HL-60 (cell line): Measurements from ENCODE around the gene FAM83D.

Source experiments
- DNase-seq, 2 experiments: peaks; one replicate each; pipeline ENCODE4 v3.0.0-alpha.2; 2010 to 2020; ENCODE audit warnings: low read depth in 1 of 2, low spot score in 1 of 2
- H3K27ac ChIP-seq: fragments of 250-450 bp; sonication (Bioruptor Pico); replicated peaks from 2 replicates; pipeline ENCODE4 v1.5.1; 2020; ENCODE audit warnings: mild to moderate bottlenecking, moderate library complexity
- H3K27me3 ChIP-seq: fragments of 250-450 bp; sonication (Bioruptor Pico); 2 replicates; pipeline ENCODE4 v1.5.1; 2021; ENCODE audit warnings: mild to moderate bottlenecking, moderate library complexity; ENCODE audit not compliant: insufficient read depth, poor library complexity, severe bottlenecking
- H3K4me3 ChIP-seq: replicated peaks from 2 replicates; pipeline ENCODE4 v1.5.1; 2011; ENCODE audit warnings: mild to moderate bottlenecking, control low read depth, low read length; ENCODE audit not compliant: insufficient read depth
- GABPA ChIP-seq: IDR thresholded peaks from 2 replicates; pipeline ENCODE4 v1.6.1; 2012; ENCODE audit warnings: low read depth
- POLR2AphosphoS5 ChIP-seq: IDR thresholded peaks from 2 replicates; pipeline ENCODE4 v1.6.1; 2012; ENCODE audit warnings: low read depth
- REST ChIP-seq: IDR thresholded peaks from 2 replicates; pipeline ENCODE4 v1.6.1; 2012; ENCODE audit warnings: low read depth; ENCODE audit not compliant: insufficient replicate concordance
- SPI1 ChIP-seq: IDR thresholded peaks from 2 replicates; pipeline ENCODE4 v1.6.1; 2012; ENCODE audit warnings: low read depth, mild to moderate bottlenecking, borderline replicate concordance
- TF ChIP-seq, protein P1 (sequence below): IDR thresholded peaks from one replicate; pipeline ENCODE4 v1.5.1; 2011; ENCODE audit warnings: low read length, control low read depth, inconsistent platforms; ENCODE audit not compliant: insufficient read depth

FAM83D gene

GRCh38 chr20:38892091-38892981 is 33.9 kb upstream of the FAM83D start:
- Histone ChIP-seq H3K27me3 (peaks cover 8% of the 10 kb centered on the region), H3K27ac (no peak overlapping the region), H3K4me3 (no peak overlapping the region)
- DNase-seq, result peak; percentile 18 to 68
- TF ChIP-seq SPI1 (peak; percentile 43; the same call in 1 of the 2 replicates), GABPA (no peak)

DNA sequence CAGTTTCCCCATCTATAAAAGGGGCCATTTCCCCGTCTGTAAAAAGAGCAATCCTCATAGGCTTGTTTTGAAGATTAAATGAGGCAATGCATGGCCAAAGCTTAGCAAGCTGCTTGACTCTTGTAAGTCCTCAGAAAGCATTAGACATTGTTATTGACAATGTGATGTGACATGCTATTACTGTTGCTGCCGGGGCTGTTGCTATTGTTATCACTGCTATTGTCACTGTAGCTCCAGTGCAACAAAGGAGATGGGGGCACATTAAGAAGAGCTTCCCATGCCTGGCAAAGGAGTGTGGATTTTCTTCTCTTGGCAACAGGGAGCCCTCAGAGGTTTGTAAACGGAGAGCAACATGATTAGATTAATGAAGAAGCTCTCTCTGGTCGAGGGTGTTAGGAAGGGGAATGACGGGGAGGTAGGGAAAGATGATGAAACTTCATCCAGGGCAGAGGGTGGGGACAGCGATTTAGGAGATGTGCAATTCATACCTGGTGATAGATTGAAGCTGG is 33.1 kb upstream of the FAM83D start:
- Histone ChIP-seq H3K27ac (no peak overlapping the region), H3K4me3 (no peak overlapping the region), H3K27me3 (peaks cover 8% of the 10 kb centered on the region)
- TF ChIP-seq SPI1 (no peak), GABPA (no peak), REST (no peak)
- TF ChIP-seq, protein P1, sequence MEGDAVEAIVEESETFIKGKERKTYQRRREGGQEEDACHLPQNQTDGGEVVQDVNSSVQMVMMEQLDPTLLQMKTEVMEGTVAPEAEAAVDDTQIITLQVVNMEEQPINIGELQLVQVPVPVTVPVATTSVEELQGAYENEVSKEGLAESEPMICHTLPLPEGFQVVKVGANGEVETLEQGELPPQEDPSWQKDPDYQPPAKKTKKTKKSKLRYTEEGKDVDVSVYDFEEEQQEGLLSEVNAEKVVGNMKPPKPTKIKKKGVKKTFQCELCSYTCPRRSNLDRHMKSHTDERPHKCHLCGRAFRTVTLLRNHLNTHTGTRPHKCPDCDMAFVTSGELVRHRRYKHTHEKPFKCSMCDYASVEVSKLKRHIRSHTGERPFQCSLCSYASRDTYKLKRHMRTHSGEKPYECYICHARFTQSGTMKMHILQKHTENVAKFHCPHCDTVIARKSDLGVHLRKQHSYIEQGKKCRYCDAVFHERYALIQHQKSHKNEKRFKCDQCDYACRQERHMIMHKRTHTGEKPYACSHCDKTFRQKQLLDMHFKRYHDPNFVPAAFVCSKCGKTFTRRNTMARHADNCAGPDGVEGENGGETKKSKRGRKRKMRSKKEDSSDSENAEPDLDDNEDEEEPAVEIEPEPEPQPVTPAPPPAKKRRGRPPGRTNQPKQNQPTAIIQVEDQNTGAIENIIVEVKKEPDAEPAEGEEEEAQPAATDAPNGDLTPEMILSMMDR, result no peak
- no peak for DNase-seq

DNA sequence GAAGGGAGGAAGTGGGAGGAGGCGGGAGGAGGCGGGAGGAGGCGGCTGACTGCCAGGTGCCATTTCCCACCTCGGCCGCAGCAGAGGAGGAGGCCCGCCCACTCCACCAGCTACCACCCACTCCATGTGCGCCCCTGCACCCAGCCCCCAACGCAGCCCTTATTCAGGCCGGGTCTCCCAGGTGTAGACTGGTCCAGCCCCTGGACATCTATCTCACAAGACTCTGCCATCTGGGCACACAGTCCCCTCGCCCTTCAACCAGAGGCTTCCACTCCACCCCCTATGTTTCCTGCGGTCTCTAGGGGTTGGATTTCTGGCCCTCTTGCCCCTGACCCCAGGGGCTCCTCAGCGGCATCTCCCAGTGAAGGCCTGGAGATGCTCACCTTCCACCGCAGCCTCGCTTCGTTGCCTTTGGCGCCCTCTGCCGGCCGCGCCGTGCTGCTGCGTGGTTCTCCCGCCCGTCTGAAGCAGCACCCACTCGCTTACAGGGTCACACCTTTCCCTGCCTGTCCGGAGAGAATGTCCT is 32.6 kb upstream of the FAM83D start:
- H3K27ac ChIP-seq, result no peak overlapping the region
- no peak overlapping the region for H3K4me3 ChIP-seq
- peaks cover 8% of the 10 kb centered on the region for H3K27me3 ChIP-seq
- DNase-seq, result peak in 1 of 2 experiments; percentile 39
- TF ChIP-seq, protein P1, result peak; percentile 91
- TF ChIP-seq GABPA, result no peak

DNA sequence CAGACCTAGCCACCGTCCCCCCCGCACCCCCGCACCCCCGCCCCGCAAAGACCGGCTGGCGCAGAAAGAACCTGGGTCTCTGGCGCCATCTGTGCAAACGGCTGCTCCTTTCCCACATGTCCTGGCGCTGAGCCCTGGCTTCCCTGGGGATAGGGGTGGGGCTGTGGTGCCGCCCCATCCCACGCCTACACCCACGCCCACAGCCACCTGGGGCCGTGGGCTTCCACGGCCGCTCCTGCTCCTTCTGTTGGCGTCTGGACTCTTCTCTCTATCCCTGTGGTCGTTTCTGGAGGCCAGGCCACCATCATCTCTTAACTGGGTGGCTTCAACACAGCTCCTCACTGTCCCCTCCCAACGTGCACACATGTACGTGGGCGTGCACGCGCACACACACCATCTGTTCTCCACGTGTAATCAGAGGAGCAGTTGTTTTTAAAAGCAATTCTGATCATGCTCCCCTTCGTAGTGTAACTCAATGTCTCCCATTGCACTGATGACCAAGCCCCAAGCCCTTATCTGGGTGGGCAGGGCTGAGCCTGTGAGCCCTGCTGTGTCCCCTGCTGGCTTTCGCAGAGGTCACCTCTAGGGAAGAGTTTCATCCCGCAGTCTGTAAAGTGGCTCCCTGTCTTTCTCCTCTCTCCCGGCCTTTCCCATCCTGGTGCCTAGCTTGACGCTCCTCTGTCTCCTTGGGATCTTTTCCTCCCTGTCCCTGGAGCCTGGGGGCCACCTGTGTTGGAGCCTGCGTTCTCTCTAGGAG is 31.9 kb upstream of the FAM83D start:
- no peak for TF ChIP-seq SPI1
- TF ChIP-seq, protein P1, result no peak
- TF ChIP-seq POLR2AphosphoS5, result no peak
- TF ChIP-seq GABPA, result no peak
- no peak for TF ChIP-seq REST
- no peak overlapping the region for H3K4me3 ChIP-seq
- peaks cover 8% of the 10 kb centered on the region for H3K27me3 ChIP-seq
- DNase-seq, result no peak
- no peak overlapping the region for H3K27ac ChIP-seq
